NCI-H2081 treated with DMSO at 0.1 percent for 48 hours (cell line): ENCODE results near the gene PRKRIP1.
A peak's percentile ranks its signal among the peaks of the same experiment; 100 is the strongest.
"Not testable (repeated sequence)": the region's sequence is repeated elsewhere in the genome, so short reads cannot be mapped to it uniquely, and the experiment has no call there.

ENCODE experiments used
- DNase-seq: peaks from one replicate; lab custom pipeline; 2025; lab: John Stamatoyannopoulos, UW

PRKRIP1 gene

GRCh38 chr7:102395873-102396709 is at the start of gene PRKRIP1:
PRKRIP1 (plus strand) TSS chr7:102396363; CDS start chr7:102396412, 49 bp downstream.
- peak; percentile 90 for DNase-seq

GRCh38 chr7:102346983-102347382 is 49.2 kb upstream of the PRKRIP1 start:
- not testable (repeated sequence) for DNase-seq

GRCh38 chr7:102356344-102356743 is 39.8 kb upstream of the PRKRIP1 start, which contains the start of gene SPDYE6:
SPDYE6 (minus strand) TSS chr7:102356444; CDS start chr7:102356023, 421 bp downstream.
- DNase-seq = not testable (repeated sequence)

- DNase-seq = peak; percentile 88
Measured at GRCh38 chr7:102363549-102364393, 32.4 kb upstream of the PRKRIP1 start.

- not testable (repeated sequence) for DNase-seq
Measured at GRCh38 chr7:102364394-102364886, 31.7 kb upstream of the PRKRIP1 start.

- DNase-seq = not testable (repeated sequence)
Measured at GRCh38 chr7:102365390-102365789, 30.8 kb upstream of the PRKRIP1 start.

- DNase-seq = not testable (repeated sequence)
Measured at GRCh38 chr7:102370038-102370437, 26.1 kb upstream of the PRKRIP1 start.

GRCh38 chr7:102372796-102373195 is 23.4 kb upstream of the PRKRIP1 start:
- not testable (repeated sequence) for DNase-seq

GRCh38 chr7:102376964-102377466 is 19.1 kb upstream of the PRKRIP1 start:
- no peak for DNase-seq

GRCh38 chr7:102380837-102381236 is 15.3 kb upstream of the PRKRIP1 start:
- DNase-seq = not testable (repeated sequence)

- DNase-seq = not testable (repeated sequence)
Measured at GRCh38 chr7:102381696-102382425, 14.3 kb upstream of the PRKRIP1 start.

- DNase-seq = no peak
Measured at GRCh38 chr7:102387064-102387463, 9.1 kb upstream of the PRKRIP1 start.

- no peak for DNase-seq
Measured at GRCh38 chr7:102389810-102390209, 6.4 kb upstream of the PRKRIP1 start.

GRCh38 chr7:102390697-102391484 is 5.3 kb upstream of the PRKRIP1 start:
- DNase-seq = no peak

- DNase-seq = no peak
Measured at GRCh38 chr7:102392330-102392729, 3.8 kb upstream of the PRKRIP1 start.

- DNase-seq = no peak
Measured at GRCh38 chr7:102393467-102393866, 2.7 kb upstream of the PRKRIP1 start.

GRCh38 chr7:102395592-102395872 is 631 bp upstream of the PRKRIP1 start:
- no peak for DNase-seq

- no peak for DNase-seq
Measured at GRCh38 chr7:102396710-102397019, 502 bp downstream of the PRKRIP1 start.

- no peak for DNase-seq
Measured at GRCh38 chr7:102398543-102398942, 2.4 kb downstream of the PRKRIP1 start.

GRCh38 chr7:102400360-102400759 is 4.2 kb downstream of the PRKRIP1 start:
- DNase-seq = no peak

- no peak for DNase-seq
Measured at GRCh38 chr7:102403563-102403962, 7.4 kb downstream of the PRKRIP1 start.
